ENCODE results near the gene ZNF335. TPM values are rescaled to one million over a fixed set of nuclear protein-coding genes. Genes with fewer than 3 reads are reported as not detected.

Gene ZNF335
- total and polyA plus RNA-seq, 2 of the 13 experiments (the other 11 are each of a cell fraction or from before 2014, with no cell fraction given) = 9.7 to 13.7 TPM

- TF ChIP-seq SMAD9 (CRISPR knock-in tag; IDR thresholded peaks at IDR 0.05) (no peak; the same call in 1 of the 2 replicates), CREB1 (IDR thresholded peaks at IDR 0.05) (peak; percentile 72), CREB1 (CRISPR knock-in tag; IDR thresholded peaks at IDR 0.05) (no peak), ZNF329 (CRISPR knock-in tag; IDR thresholded peaks at IDR 0.05; ENCODE audit: low read depth) (peak; percentile 85; the same call in 1 of the 2 replicates), ZNF362 (CRISPR knock-in tag; IDR thresholded peaks at IDR 0.05; ENCODE audit: borderline replicate concordance) (no peak), KLF12 (CRISPR knock-in tag; IDR thresholded peaks at IDR 0.05; ENCODE audit: borderline replicate concordance) (peak; percentile 46; the same call in 1 of the 2 replicates), ZNF431 (CRISPR knock-in tag; IDR thresholded peaks at IDR 0.05; ENCODE audit: borderline replicate concordance, low read depth) (peak; percentile 98), ZBTB1 (CRISPR knock-in tag; IDR thresholded peaks at IDR 0.05; ENCODE audit: borderline replicate concordance) (no peak), ZNF10 (CRISPR knock-in tag; IDR thresholded peaks at IDR 0.05; ENCODE audit: borderline replicate concordance, low read depth) (no peak), ARID4A (CRISPR knock-in tag; IDR thresholded peaks at IDR 0.05; ENCODE audit: borderline replicate concordance) (peak; percentile 70), ZNF253 (CRISPR knock-in tag; IDR thresholded peaks at IDR 0.05; ENCODE audit: borderline replicate concordance) (peak; percentile 62), ZNF660 (CRISPR knock-in tag; IDR thresholded peaks at IDR 0.05; ENCODE audit: borderline replicate concordance, low read depth) (peak; percentile 97; the same call in 1 of the 2 replicates), ZNF781 (CRISPR knock-in tag; IDR thresholded peaks at IDR 0.05; ENCODE audit: borderline replicate concordance, not compliant biosample characterization) (peak; percentile 82), NFE2 (CRISPR knock-in tag; IDR thresholded peaks at IDR 0.05) (peak; percentile 51; the same call in 1 of the 2 replicates), ZNF75D (CRISPR knock-in tag; IDR thresholded peaks at IDR 0.05; ENCODE audit: borderline replicate concordance) (no peak; the same call in 1 of the 2 replicates), ZNF841 (CRISPR knock-in tag; IDR thresholded peaks at IDR 0.05; ENCODE audit: borderline replicate concordance) (no peak), IRF1 (CRISPR knock-in tag; IDR thresholded peaks at IDR 0.05; ENCODE audit: low read depth) (no peak), EZH2 (conservative IDR thresholded peaks at IDR 0.05; ENCODE audit: low read depth, low read length) (no peak), REPIN1 (CRISPR knock-in tag; IDR thresholded peaks at IDR 0.05; ENCODE audit: borderline replicate concordance, low read depth) (peak; percentile 77; the same call in 1 of the 2 replicates), MATR3 (CRISPR knock-in tag; IDR thresholded peaks at IDR 0.05) (no peak), TMF1 (CRISPR knock-in tag; IDR thresholded peaks at IDR 0.05; ENCODE audit: low read depth) (peak; percentile 89), ZNF761 (CRISPR knock-in tag; conservative IDR thresholded peaks at IDR 0.05) (peak; percentile 89), RFX1 (IDR thresholded peaks at IDR 0.05) (peak; percentile 46; the same call in 1 of the 2 replicates), CBX1 (IDR thresholded peaks at IDR 0.05; ENCODE audit: low read depth) (peak; percentile 97)
Observed at GRCh38 chr20:45934586-45935415, 37.2 kb downstream of the ZNF335 start, which contains the start of gene PCIF1 (continued).

Measured in HepG2 (cell line).